HFFc6 (cell line): Measurements from ENCODE around the gene PMVK. TPM values are rescaled to one million over a fixed set of nuclear protein-coding genes. Genes with fewer than 3 reads are reported as not detected.

Experiments
- DNase-seq: peaks from one replicate; pipeline ENCODE4 v3.0.0-alpha.2; 2018
- H3K27ac Mint-ChIP-seq: 2 replicates; pipeline ENCODE4 v1.8.0; 2020; ENCODE audit warnings: mild to moderate bottlenecking, mixed read lengths
- H3K27me3 Mint-ChIP-seq: 2 replicates; pipeline ENCODE4 v1.8.0; 2021; ENCODE audit warnings: mild to moderate bottlenecking, moderate library complexity, mixed read lengths; ENCODE audit not compliant: insufficient read depth
- H3K36me3 Mint-ChIP-seq: 2 replicates; pipeline ENCODE4 v1.8.0; 2021; ENCODE audit warnings: low read depth, mixed read lengths
- H3K4me1 Mint-ChIP-seq: 2 replicates; pipeline ENCODE4 v1.8.0; 2020; ENCODE audit warnings: low read depth, mixed read lengths
- H3K4me3 Mint-ChIP-seq: 2 replicates; pipeline ENCODE4 v1.8.0; 2020; ENCODE audit warnings: mild to moderate bottlenecking, moderate library complexity, mixed read lengths
- H3K9me3 Mint-ChIP-seq: 2 replicates; pipeline ENCODE4 v1.8.0; 2020; ENCODE audit warnings: mild to moderate bottlenecking, mixed read lengths
- total RNA-seq, 6 experiments: library from RNA; stranded (reverse); fragmentation: NEBNext Ultra II Directional; extraction: Animal tissue kit (Norgen Biotek cat#: 25700); gene quantifications; 2 replicates in 1 of 6; 3 replicates in 5 of 6; pipeline ENCODE4 v1.2.3, GENCODE V29; 2021
- TF ChIP-seq, protein P1 (sequence below): fragments of 200-600 bp; sonication (generic); IDR thresholded peaks from 2 replicates; pipeline ENCODE4 v1.5.0; 2021; ENCODE audit warnings: antibody characterized with exemption, mild to moderate bottlenecking

The PMVK gene
- total RNA-seq, 6 experiments from 2014 or later: 29.1 to 33.4 (median 32.5) TPM

GRCh38 chr1:154931940-154932487, 4.5 kb downstream of the PMVK start:
- Mint-ChIP-seq H3K27ac (no peak overlapping the region), H3K4me3 (no peak overlapping the region), H3K36me3 (peaks cover 9% of the 10 kb centered on the region; the same call in 1 of the 2 replicates), H3K27me3 (no peaks in the 10 kb centered on the region; the same call in 1 of the 2 replicates), H3K4me1 (0 out of 2 replicates have a peak, but pooled peaks cover 5% of the 10 kb centered on the region), H3K9me3 (no peaks in the 10 kb centered on the region)
- no peak for DNase-seq
- TF ChIP-seq, protein P1, sequence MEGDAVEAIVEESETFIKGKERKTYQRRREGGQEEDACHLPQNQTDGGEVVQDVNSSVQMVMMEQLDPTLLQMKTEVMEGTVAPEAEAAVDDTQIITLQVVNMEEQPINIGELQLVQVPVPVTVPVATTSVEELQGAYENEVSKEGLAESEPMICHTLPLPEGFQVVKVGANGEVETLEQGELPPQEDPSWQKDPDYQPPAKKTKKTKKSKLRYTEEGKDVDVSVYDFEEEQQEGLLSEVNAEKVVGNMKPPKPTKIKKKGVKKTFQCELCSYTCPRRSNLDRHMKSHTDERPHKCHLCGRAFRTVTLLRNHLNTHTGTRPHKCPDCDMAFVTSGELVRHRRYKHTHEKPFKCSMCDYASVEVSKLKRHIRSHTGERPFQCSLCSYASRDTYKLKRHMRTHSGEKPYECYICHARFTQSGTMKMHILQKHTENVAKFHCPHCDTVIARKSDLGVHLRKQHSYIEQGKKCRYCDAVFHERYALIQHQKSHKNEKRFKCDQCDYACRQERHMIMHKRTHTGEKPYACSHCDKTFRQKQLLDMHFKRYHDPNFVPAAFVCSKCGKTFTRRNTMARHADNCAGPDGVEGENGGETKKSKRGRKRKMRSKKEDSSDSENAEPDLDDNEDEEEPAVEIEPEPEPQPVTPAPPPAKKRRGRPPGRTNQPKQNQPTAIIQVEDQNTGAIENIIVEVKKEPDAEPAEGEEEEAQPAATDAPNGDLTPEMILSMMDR: no peak

DNA sequence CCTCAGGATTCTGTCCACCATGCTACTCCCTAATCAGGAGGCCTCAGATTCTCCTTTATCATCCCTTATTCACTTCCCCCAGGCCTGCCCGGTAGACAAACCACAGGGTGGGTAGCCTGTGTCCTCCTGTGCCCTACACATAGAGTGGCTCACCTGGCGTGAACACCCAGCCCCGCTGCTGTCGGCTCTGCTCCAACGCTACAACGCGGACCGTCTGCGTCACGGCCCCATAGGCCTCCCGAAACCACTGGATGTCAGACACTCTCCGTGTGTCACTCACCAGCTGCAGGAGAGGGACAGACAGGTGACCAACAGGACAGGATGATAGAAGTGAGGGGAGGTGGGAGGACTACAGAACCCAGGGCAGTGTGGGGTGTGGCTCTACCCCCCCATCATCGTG, 10.3 kb downstream of the PMVK start:
- Mint-ChIP-seq H3K4me3 (no peak overlapping the region), H3K36me3 (peaks cover 26% of the 10 kb centered on the region), H3K4me1 (no peaks in the 10 kb centered on the region), H3K27me3 (no peaks in the 10 kb centered on the region; the same call in 1 of the 2 replicates), H3K9me3 (no peaks in the 10 kb centered on the region), H3K27ac (no peak overlapping the region)
- TF ChIP-seq, protein P1: no peak
- no peak for DNase-seq

- Mint-ChIP-seq H3K4me3 (no peak overlapping the region), H3K36me3 (peaks cover 26% of the 10 kb centered on the region), H3K4me1 (no peaks in the 10 kb centered on the region), H3K27me3 (no peaks in the 10 kb centered on the region; the same call in 1 of the 2 replicates), H3K9me3 (no peaks in the 10 kb centered on the region), H3K27ac (no peak overlapping the region)
- TF ChIP-seq, protein P1: no peak
- DNase-seq: no peak
Measured at GRCh38 chr1:154925335-154926170, 11.0 kb downstream of the PMVK start.

DNA sequence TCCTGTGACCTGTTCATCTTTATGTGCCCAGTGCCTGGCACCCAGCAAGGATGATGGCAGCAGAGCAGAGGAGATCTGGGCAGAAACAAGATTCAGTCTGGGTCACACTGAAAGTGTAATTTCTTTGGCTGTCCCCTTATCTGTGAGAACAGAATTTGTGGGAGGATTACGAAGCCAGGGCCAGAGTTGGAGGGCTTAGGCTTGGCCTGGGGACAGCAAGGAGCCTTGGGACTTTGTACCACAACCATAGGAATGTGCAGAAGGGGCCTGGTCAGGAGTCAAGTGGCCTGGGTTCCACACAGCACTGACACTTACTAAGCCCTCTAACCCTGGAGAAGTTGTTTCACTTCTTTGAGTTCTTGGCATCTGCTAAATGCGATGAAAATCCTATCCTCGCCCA, 12.8 kb downstream of the PMVK start:
- Mint-ChIP-seq H3K4me3 (no peak overlapping the region), H3K36me3 (peaks cover 26% of the 10 kb centered on the region), H3K4me1 (no peaks in the 10 kb centered on the region), H3K27me3 (no peaks in the 10 kb centered on the region; the same call in 1 of the 2 replicates), H3K9me3 (no peaks in the 10 kb centered on the region), H3K27ac (no peak overlapping the region)
- TF ChIP-seq, protein P1: no peak
- DNase-seq: no peak

DNA sequence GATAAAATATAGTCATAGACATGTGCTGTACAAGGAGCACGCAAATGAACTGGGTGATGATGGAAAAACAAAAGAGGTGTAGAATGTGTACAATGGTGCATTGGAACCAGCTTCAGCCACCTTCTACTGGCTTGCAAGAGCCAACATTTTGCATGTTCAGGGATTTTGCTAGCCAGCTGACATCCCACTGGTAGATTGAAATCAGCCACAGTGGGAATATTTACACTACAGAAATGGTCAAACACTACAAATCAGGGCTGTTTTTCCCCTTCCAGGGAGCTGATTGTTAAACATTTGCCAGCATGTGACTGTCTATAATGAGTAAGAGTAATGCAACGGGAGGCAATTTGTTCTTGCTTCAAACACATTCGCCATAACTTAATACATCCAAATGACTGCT, 23.2 kb downstream of the PMVK start:
- H3K27ac Mint-ChIP-seq: no peak overlapping the region
- no peak for DNase-seq
- H3K36me3 Mint-ChIP-seq: peaks cover 12% of the 10 kb centered on the region
- H3K4me3 Mint-ChIP-seq: no peak overlapping the region
- TF ChIP-seq, protein P1: no peak
- H3K4me1 Mint-ChIP-seq: no peaks in the 10 kb centered on the region
- H3K9me3 Mint-ChIP-seq: peaks cover 10% of the 10 kb centered on the region
- peaks cover 25% of the 10 kb centered on the region for H3K27me3 Mint-ChIP-seq
